Measurements from ENCODE around the gene GSPT1.

DNA sequence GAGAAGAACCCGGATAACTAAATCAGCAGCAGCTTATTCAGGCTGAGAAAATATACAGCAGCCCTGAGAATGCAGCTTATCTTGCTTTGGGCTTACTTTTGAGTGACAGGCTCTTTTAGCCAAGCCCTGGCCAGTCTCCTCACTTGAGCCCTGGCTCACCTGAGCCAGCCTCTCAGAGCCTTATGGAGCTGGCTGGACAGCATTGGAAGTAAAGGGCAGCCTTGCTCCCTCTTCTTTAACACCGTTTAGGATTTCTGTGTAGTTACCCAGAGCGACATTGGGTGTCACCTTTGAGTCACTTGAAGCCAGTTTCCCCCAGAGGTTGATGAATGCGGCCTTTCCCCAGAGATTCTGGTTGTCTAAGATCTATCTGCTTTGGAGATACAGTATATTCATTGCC lies 33.8 kb upstream of the GSPT1 start:
- TF ChIP-seq KDM5A (IDR thresholded peaks at IDR 0.05) (no peak), CHD2 (IDR thresholded peaks at IDR 0.05; ENCODE audit: low read length, partially characterized antibody) (no peak), POLR2A (IDR thresholded peaks at IDR 0.05; ENCODE audit: low read length) (no peak), SREBF2 (IDR thresholded peaks at IDR 0.05) (no peak), HOXA7 (CRISPR knock-in tag; IDR thresholded peaks at IDR 0.05) (no peak), EP300 (IDR thresholded peaks at IDR 0.05) (no peak), CEBPB (IDR thresholded peaks at IDR 0.05) (no peak), EHF (CRISPR knock-in tag; IDR thresholded peaks at IDR 0.05) (no peak), SMC3 (IDR thresholded peaks at IDR 0.05) (peak; percentile 66)
- TF ChIP-seq, protein P1, sequence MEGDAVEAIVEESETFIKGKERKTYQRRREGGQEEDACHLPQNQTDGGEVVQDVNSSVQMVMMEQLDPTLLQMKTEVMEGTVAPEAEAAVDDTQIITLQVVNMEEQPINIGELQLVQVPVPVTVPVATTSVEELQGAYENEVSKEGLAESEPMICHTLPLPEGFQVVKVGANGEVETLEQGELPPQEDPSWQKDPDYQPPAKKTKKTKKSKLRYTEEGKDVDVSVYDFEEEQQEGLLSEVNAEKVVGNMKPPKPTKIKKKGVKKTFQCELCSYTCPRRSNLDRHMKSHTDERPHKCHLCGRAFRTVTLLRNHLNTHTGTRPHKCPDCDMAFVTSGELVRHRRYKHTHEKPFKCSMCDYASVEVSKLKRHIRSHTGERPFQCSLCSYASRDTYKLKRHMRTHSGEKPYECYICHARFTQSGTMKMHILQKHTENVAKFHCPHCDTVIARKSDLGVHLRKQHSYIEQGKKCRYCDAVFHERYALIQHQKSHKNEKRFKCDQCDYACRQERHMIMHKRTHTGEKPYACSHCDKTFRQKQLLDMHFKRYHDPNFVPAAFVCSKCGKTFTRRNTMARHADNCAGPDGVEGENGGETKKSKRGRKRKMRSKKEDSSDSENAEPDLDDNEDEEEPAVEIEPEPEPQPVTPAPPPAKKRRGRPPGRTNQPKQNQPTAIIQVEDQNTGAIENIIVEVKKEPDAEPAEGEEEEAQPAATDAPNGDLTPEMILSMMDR (IDR thresholded peaks at IDR 0.05): peak; percentile 60
- TF ChIP-seq, protein P2, sequence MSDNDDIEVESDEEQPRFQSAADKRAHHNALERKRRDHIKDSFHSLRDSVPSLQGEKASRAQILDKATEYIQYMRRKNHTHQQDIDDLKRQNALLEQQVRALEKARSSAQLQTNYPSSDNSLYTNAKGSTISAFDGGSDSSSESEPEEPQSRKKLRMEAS (IDR thresholded peaks at IDR 0.05): no peak
